ENCODE measurements around the gene ZBTB16. TPM values are rescaled to one million over a fixed set of nuclear protein-coding genes. Genes with fewer than 3 reads are reported as not detected.
A peak's percentile ranks its signal among the peaks of the same experiment; 100 is the strongest.

Gene ZBTB16
- total and polyA plus RNA-seq, 8 donors = 3.4 to 55.6 (median 9.5) TPM

GRCh38 chr11:114257621-114258558 is 198.4 kb downstream of the ZBTB16 start:
- peak in 1 of 4 donors; percentile 56 for DNase-seq
- intact Hi-C loops (cut with DNase I) = no loop called here
- H3K9me3 ChIP-seq = no peaks in the 10 kb centered on the region
- no peaks in the 10 kb centered on the region for H3K27me3 ChIP-seq
- no peak overlapping the region for H3K4me3 ChIP-seq
- peak; percentile 16 for ATAC-seq
- peaks cover 5 to 42% of the 10 kb centered on the region in 2 donors for H3K4me1 ChIP-seq
- TF ChIP-seq, protein P1, sequence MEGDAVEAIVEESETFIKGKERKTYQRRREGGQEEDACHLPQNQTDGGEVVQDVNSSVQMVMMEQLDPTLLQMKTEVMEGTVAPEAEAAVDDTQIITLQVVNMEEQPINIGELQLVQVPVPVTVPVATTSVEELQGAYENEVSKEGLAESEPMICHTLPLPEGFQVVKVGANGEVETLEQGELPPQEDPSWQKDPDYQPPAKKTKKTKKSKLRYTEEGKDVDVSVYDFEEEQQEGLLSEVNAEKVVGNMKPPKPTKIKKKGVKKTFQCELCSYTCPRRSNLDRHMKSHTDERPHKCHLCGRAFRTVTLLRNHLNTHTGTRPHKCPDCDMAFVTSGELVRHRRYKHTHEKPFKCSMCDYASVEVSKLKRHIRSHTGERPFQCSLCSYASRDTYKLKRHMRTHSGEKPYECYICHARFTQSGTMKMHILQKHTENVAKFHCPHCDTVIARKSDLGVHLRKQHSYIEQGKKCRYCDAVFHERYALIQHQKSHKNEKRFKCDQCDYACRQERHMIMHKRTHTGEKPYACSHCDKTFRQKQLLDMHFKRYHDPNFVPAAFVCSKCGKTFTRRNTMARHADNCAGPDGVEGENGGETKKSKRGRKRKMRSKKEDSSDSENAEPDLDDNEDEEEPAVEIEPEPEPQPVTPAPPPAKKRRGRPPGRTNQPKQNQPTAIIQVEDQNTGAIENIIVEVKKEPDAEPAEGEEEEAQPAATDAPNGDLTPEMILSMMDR (IDR thresholded peaks at IDR 0.05) = no peak
- H3K27ac ChIP-seq = peak overlapping the region; percentile 10 to 15
- peaks cover 0 to 23% of the 10 kb centered on the region in 2 donors for H3K36me3 ChIP-seq

GRCh38 chr11:114258696-114259095 is 199.2 kb downstream of the ZBTB16 start:
- no peaks in the 10 kb centered on the region for H3K9me3 ChIP-seq
- TF ChIP-seq, protein P1 (IDR thresholded peaks at IDR 0.05) = no peak
- no peak overlapping the region for H3K27ac ChIP-seq
- intact Hi-C loops (cut with DNase I) = no loop called here
- ATAC-seq (peak; percentile 5), DNase-seq (no peak)
- H3K27me3 ChIP-seq = no peaks in the 10 kb centered on the region
- no peak overlapping the region for H3K4me3 ChIP-seq
- peaks cover 5 to 46% of the 10 kb centered on the region in 2 donors for H3K4me1 ChIP-seq
- H3K36me3 ChIP-seq = peaks cover 0 to 15% of the 10 kb centered on the region in 2 donors

- H3K27me3 ChIP-seq = no peaks in the 10 kb centered on the region
Measured at GRCh38 chr11:114259124-114259526, 199.6 kb downstream of the ZBTB16 start.

GRCh38 chr11:114259551-114259983 is 200.1 kb downstream of the ZBTB16 start:
- H3K27me3 ChIP-seq = no peaks in the 10 kb centered on the region
- H3K27ac ChIP-seq = no peak overlapping the region
- DNase-seq (no peak), ATAC-seq (no peak)
- peaks cover 0 to 10% of the 10 kb centered on the region in 2 donors for H3K36me3 ChIP-seq
- H3K4me3 ChIP-seq = no peak overlapping the region
- peaks cover 5 to 46% of the 10 kb centered on the region in 2 donors for H3K4me1 ChIP-seq
- H3K9me3 ChIP-seq = no peaks in the 10 kb centered on the region
- intact Hi-C loops (cut with DNase I) = no loop called here
- TF ChIP-seq, protein P1 (IDR thresholded peaks at IDR 0.05) = no peak

More at GRCh38 chr11:114259124-114259526, 199.6 kb downstream of the ZBTB16 start:
- H3K36me3 ChIP-seq = peaks cover 0 to 13% of the 10 kb centered on the region in 2 donors
- peaks cover 5 to 46% of the 10 kb centered on the region in 2 donors for H3K4me1 ChIP-seq
- intact Hi-C loops (cut with DNase I) = no loop called here
- H3K4me3 ChIP-seq = no peak overlapping the region
- no peak overlapping the region for H3K27ac ChIP-seq
- no peaks in the 10 kb centered on the region for H3K9me3 ChIP-seq
- TF ChIP-seq, protein P1 (IDR thresholded peaks at IDR 0.05) = no peak
- DNase-seq (no peak), ATAC-seq (no peak)

DNA sequence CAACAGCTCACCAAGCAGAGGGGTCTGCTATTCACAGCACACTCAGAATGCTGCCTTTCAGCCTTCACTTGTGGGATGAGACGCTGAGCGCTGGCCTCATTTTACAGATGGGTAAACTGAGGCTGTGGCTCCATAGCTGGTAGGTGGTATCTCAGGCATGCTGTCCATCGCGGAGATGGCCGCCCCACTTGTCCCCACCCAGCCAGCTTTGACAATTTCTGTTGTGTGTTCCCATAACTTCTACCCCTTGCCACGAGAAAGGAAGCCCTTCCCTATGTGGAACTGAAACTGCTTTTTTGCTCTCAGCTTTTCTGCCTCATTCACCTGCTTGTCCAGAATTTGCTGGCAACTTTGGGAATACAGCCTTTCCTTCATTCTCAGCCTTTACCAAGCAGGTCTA is 200.6 kb downstream of the ZBTB16 start:
- H3K36me3 ChIP-seq = peaks cover 0 to 5% of the 10 kb centered on the region in 2 donors
- H3K4me3 ChIP-seq = no peak overlapping the region
- no peaks in the 10 kb centered on the region for H3K9me3 ChIP-seq
- H3K27ac ChIP-seq = no peak overlapping the region
- TF ChIP-seq, protein P1 (IDR thresholded peaks at IDR 0.05) = no peak
- no peaks in the 10 kb centered on the region for H3K27me3 ChIP-seq
- intact Hi-C loops (cut with DNase I) = loop anchor here in 1 of 2 donors (5.0 to 10.0 kb wide), 3 partner anchors 233 to 365 kb away; no protein-coding TSS in a partner anchor
- DNase-seq (no peak), ATAC-seq (no peak)
- H3K4me1 ChIP-seq = peaks cover 5 to 46% of the 10 kb centered on the region in 2 donors

Data from left lung (tissue), 10 donors.